Kidney epithelial cell (primary cell): Measurements from ENCODE around the gene ZNF598. TPM values are rescaled to one million over a fixed set of nuclear protein-coding genes. Genes with fewer than 3 reads are reported as not detected.

Source experiments
- DNase-seq: peaks from one replicate; pipeline ENCODE4 v3.0.0-alpha.2; 2010; ENCODE audit warnings: low read depth
- H3K27me3 ChIP-seq: 2 replicates; pipeline ENCODE4 v1.6.0; 2011; ENCODE audit warnings: low read length; ENCODE audit not compliant: control insufficient read depth, insufficient read depth
- H3K36me3 ChIP-seq: 2 replicates; pipeline ENCODE4 v1.5.1; 2011; ENCODE audit warnings: low read length; ENCODE audit not compliant: control insufficient read depth, insufficient read depth
- H3K4me3 ChIP-seq: 2 replicates; pipeline ENCODE4 v1.5.1; 2011; ENCODE audit warnings: low read depth, mild to moderate bottlenecking, control low read depth, low read length
- CTCF ChIP-seq: IDR thresholded peaks from 2 replicates; pipeline ENCODE4 v1.5.1; 2011; ENCODE audit warnings: mild to moderate bottlenecking, moderate library complexity, low read length, control low read depth, inconsistent platforms; ENCODE audit not compliant: insufficient read depth, poor library complexity, severe bottlenecking
- total RNA-seq: library from RNA; depleted of rRNA; stranded (reverse); fragments of >200 nt; gene quantifications from 2 replicates; pipeline ENCODE4 v1.2.3, GENCODE V29; 2015

ZNF598 gene
- total RNA-seq, 1 donor from 2014 or later, result 57.7 TPM

- Histone ChIP-seq H3K36me3 (no peaks in the 10 kb centered on the region), H3K4me3 (peak overlapping the region; percentile 33), H3K27me3 (peaks cover 29% of the 10 kb centered on the region)
- TF ChIP-seq CTCF, result no peak
- peak; percentile 42 for DNase-seq
Observed at GRCh38 chr16:1991948-1992703, 17.5 kb downstream of the ZNF598 start.

DNA sequence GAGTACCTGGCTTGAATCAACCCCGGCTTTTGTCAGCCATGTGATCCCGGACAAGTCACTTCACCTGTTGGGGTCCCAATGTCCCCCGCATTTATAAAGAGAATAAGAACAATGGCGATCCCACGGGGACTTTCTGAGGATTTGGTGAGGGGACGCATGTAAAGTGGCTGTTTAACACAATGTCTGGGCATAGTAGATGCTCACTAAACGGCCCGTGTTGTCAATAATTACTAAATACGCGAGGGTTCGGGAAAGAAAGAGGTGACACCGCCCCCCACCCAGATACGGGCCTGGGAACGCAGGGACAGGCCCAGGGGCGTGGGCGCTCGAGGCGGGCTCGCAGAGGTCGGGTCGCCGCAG lies 18.1 kb downstream of the ZNF598 start:
- H3K27me3 ChIP-seq, result peaks cover 29% of the 10 kb centered on the region
- TF ChIP-seq CTCF, result no peak
- no peak for DNase-seq
- no peaks in the 10 kb centered on the region for H3K36me3 ChIP-seq
- H3K4me3 ChIP-seq, result peak overlapping the region; percentile 33

- no peak for TF ChIP-seq CTCF
- H3K4me3 ChIP-seq, result no peak overlapping the region
- no peak for DNase-seq
- H3K36me3 ChIP-seq, result peaks cover 2% of the 10 kb centered on the region
- H3K27me3 ChIP-seq, result peaks cover 29% of the 10 kb centered on the region
Observed at GRCh38 chr16:1991135-1991551, 18.5 kb downstream of the ZNF598 start.

DNA sequence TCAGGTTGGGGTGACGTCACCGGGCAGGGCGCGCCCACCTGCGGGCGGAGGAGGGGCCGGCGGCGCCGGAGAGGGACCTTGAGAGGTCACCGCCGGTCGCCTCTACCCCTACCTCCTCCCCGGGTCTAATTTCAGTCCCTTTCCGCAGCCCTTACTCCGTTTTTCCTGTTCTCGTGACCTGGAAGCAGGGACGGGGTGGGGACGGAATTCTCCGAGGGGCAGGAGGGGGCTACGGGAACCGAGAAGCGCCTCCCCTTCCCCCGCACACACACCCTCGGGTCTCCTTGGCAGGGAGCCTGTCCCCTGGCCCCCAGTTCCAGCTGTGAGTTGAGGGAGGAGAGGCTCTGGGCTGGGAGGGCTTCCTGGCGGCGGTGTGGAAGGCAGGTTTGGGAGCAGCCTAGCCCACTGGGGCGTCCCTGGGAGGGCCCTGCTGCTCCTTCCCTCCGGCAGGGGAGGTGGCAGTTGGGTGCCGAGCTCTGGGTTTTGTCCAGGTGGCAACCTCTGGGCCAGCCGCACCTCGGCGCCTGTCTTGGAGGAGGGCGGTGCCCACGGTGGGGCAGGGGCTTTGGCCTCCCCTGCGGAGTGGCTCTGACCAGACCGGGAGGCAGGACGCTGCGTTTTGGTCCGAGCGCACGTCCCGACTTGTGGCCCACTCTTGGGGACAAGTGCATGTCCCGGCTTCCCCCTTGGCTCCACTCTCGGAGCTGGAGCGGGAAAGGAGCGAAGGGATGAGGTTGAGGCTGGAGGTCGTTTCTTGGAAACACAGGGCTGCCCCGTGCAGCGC lies 19.1 kb downstream of the ZNF598 start:
- peak overlapping the region; percentile 31 for H3K4me3 ChIP-seq
- no peak for DNase-seq
- TF ChIP-seq CTCF, result no peak
- peaks cover 5% of the 10 kb centered on the region for H3K36me3 ChIP-seq
- peaks cover 29% of the 10 kb centered on the region for H3K27me3 ChIP-seq

DNA sequence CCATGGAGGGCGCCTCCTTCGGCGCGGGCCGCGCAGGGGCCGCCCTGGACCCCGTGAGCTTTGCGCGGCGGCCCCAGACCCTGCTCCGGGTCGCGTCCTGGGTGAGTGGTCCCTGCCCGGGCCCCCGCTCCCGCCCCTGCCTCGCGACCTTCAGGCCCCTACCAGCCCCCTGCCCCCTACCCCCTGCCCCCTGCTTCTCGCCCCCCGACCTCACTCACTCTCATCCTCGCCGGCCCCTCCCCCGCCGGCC lies 19.6 kb downstream of the ZNF598 start:
- H3K36me3 ChIP-seq, result peaks cover 5% of the 10 kb centered on the region
- H3K27me3 ChIP-seq, result peaks cover 29% of the 10 kb centered on the region
- DNase-seq, result no peak
- no peak for TF ChIP-seq CTCF
- peak overlapping the region; percentile 31 for H3K4me3 ChIP-seq
